IPS-20b (cell line): ENCODE results near the gene TRPM2.

Source experiments
- H3K27ac ChIP-seq: one replicate; pipeline ENCODE4 v1.5.1; 2013; ENCODE audit warnings: low read length
- H3K27me3 ChIP-seq: 2 replicates; pipeline ENCODE4 v1.6.1; 2013; ENCODE audit warnings: mild to moderate bottlenecking, low read length, inconsistent platforms; ENCODE audit not compliant: insufficient read depth
- H3K36me3 ChIP-seq: 2 replicates; pipeline ENCODE4 v1.6.1; 2013; ENCODE audit warnings: low read depth, mild to moderate bottlenecking, inconsistent platforms, low read length, moderate library complexity; ENCODE audit not compliant: insufficient read depth
- H3K4me1 ChIP-seq: 2 replicates; pipeline ENCODE4 v1.6.1; 2013; ENCODE audit warnings: mild to moderate bottlenecking, control low read depth, inconsistent platforms, low read length, moderate library complexity; ENCODE audit not compliant: insufficient read depth
- H3K4me3 ChIP-seq: 2 replicates; pipeline ENCODE4 v1.5.1; 2013; ENCODE audit warnings: mild to moderate bottlenecking, low read length, inconsistent platforms
- H3K9ac ChIP-seq: 2 replicates; pipeline ENCODE4 v1.6.1; 2013; ENCODE audit warnings: low read depth, mild to moderate bottlenecking, inconsistent platforms, low read length, moderate library complexity
- H3K9me3 ChIP-seq: 2 replicates; pipeline ENCODE4 v1.6.1; 2013; ENCODE audit warnings: mild to moderate bottlenecking, low read depth, low read length, inconsistent platforms; ENCODE audit not compliant: insufficient read depth

TRPM2 gene

DNA sequence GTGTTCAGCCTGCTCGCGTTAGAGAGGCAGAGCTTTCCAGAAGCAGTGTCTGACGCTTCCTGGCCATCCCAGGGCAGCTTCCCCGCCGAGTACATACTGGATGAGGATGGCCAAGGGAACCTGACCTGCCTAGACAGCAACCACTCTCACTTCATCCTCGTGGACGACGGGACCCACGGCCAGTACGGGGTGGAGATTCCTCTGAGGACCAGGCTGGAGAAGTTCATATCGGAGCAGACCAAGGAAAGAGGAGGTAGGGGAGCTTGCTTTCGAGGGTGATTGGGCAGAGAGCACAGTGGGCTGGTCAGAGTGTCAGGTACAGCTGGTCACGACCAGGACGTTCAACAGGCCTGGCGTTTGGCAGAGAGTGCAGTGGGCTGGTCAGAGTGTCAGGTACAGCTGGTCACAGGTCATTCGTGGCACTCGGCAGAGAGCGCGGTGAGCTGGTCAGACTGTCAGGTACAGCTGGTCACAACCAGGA lies 22.4 kb downstream of the TRPM2 start:
- Histone ChIP-seq H3K27ac (no peak overlapping the region), H3K27me3 (peaks cover 2% of the 10 kb centered on the region), H3K4me3 (no peak overlapping the region), H3K9me3 (peaks cover 7% of the 10 kb centered on the region; the same call in 1 of the 2 replicates), H3K9ac (no peak overlapping the region), H3K36me3 (no peaks in the 10 kb centered on the region), H3K4me1 (no peaks in the 10 kb centered on the region)

DNA sequence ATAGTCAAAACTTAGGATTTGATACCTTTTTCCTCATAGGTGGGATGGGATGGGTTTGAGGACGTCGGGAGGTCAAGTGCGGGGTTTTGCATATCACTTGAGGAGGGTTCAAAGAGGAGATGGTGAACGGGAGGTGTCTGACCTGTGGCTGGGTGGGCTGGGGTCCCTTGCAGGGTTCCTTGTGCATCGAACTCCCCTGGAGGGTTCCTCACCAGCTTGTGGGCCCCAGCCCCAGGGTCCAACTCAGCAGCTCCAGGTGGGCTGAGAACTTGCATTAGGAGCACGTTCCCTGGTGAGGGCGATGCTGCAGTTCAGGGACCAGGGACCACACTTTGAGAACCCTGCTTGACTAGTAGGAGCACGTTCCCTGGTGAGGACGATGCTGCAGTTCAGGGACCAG lies 23.2 kb downstream of the TRPM2 start:
- no peak overlapping the region for H3K9ac ChIP-seq
- H3K4me3 ChIP-seq: no peak overlapping the region

DNA sequence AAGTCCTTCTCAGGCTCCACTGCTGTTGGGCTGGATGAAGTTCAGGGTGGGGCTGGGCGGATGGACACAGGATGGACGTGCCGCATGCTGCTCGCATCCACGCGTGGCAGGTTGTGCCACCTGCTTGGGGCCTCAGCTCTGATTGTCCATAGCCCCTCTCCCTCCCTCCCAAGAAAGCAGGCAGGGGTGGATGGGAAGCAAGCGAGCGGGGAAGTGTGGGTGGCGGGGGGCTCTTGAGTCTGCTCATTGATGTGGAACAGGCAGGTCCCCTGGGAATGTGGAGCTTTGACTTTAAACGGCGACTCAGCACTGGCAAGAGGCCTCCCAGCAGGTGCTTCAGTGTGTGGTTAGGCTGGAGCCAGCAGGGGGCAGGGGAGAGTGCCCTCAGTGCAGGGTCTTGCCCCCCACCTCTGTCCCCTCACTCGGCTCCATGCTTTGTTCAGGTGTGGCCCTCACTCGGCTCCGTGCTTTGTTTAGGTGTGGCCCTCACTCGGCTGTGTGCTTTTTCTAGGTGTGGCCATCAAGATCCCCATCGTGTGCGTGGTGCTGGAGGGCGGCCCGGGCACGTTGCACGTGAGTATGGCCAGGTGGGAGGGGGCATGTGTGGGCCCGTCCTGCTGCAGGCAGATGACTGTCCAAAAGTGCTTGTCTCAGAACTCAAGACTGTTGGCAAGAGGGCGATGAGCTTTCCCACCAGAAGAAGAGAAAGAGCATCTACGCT lies 23.9 kb downstream of the TRPM2 start:
- Histone ChIP-seq H3K9me3 (peaks cover 7% of the 10 kb centered on the region; the same call in 1 of the 2 replicates), H3K4me1 (no peaks in the 10 kb centered on the region), H3K9ac (no peak overlapping the region), H3K36me3 (no peaks in the 10 kb centered on the region), H3K27me3 (no peaks in the 10 kb centered on the region), H3K27ac (no peak overlapping the region), H3K4me3 (no peak overlapping the region)

More for the DNA sequence above, 23.2 kb downstream of the TRPM2 start:
- Histone ChIP-seq H3K4me1 (no peaks in the 10 kb centered on the region), H3K9me3 (peaks cover 7% of the 10 kb centered on the region; the same call in 1 of the 2 replicates), H3K36me3 (no peaks in the 10 kb centered on the region), H3K27me3 (no peaks in the 10 kb centered on the region), H3K27ac (no peak overlapping the region)

DNA sequence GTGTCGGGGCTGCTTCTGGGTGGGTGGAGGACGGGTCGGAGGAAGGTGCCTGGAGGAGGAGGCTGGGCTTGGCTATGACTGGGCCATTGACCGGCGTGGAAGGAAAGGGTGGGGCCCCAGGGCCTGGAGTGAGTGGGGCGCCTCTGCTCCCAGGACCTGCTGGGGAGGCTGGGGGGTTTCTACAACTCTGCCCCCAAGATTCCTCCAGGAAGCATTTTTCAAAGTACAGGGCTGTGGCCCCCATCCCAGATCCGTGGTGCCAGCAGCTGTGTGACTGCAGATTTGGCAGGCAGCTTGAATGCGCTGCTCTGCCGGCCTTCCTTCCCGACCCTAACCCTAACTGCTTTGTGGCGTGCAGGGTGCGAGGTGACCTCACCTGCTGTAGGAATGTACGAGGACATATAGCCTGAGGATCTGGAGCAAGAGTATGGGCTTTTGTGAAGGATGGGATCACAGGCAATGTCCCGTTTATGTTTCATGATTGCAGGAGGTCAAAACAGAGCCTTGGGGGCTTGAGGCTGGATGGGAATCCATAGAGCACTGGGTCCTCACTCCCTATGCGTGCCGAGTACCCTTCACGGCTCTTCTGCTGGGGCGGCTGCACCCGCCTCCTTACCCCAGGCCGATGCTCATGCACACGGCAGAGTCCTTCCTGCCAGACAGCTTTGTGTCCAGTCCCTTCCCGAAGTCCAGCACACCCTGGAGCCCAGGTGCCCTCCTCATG lies 24.7 kb downstream of the TRPM2 start:
- H3K4me3 ChIP-seq: no peak overlapping the region
- peaks cover 7% of the 10 kb centered on the region; the same call in 1 of the 2 replicates for H3K9me3 ChIP-seq
- no peaks in the 10 kb centered on the region for H3K36me3 ChIP-seq
- H3K9ac ChIP-seq: no peak overlapping the region
- H3K4me1 ChIP-seq: no peaks in the 10 kb centered on the region
- no peaks in the 10 kb centered on the region for H3K27me3 ChIP-seq
- no peak overlapping the region for H3K27ac ChIP-seq

DNA sequence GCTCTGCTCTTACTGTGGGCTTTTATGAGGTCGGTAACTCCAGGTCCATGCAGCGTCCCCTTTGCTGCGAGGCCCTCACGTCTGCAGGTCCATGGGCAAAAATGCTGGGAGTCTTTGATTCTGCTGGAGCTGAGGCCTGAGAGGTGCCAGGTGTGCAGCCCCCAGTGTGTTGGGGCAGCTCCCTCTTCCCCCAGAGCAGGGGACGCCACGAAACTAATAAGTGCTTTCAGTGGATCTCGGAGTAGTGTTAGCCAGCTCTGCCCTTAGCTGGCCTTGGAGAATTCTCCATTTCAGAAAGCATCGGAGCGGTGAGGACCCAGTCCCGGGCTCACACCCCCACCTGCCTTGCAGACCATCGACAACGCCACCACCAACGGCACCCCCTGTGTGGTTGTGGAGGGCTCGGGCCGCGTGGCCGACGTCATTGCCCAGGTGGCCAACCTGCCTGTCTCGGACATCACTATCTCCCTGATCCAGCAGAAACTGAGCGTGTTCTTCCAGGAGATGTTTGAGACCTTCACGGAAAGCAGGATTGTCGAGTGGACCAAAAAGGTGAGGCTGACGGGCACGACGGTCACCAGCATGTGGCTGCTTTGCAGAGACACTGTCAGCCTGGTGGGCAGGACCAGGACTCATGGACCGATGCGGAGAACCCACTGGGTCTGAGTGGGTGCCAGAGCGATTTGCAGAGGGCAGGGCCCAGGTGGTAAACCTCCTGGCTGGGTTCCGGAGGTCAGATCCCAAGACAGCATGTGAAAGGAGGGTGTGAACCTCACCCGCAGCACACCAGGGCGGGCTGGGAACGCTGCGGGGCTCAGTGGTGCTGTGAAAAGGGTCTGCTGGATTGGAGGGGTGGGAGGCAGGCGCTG lies 25.5 kb downstream of the TRPM2 start:
- Histone ChIP-seq H3K4me1 (no peaks in the 10 kb centered on the region), H3K27me3 (no peaks in the 10 kb centered on the region), H3K36me3 (no peaks in the 10 kb centered on the region), H3K9me3 (peaks cover 7% of the 10 kb centered on the region; the same call in 1 of the 2 replicates), H3K9ac (no peak overlapping the region), H3K4me3 (no peak overlapping the region), H3K27ac (no peak overlapping the region)

DNA sequence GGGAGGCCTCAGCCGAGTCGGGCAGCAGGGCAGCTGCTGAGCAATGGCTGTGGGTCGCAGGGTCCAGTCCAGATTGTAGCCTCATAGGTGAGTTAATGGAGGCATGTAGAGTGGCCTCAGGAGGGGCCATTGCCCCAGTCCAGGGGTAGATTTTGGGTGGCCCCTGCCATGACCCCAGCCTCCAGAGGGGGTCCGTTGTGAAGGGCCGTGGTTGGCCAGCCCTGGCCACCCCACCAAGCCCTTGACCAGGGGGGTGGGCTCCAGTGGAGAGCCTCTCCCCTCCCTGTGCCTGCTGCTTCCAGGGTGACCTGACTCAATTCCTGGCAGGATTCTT lies 26.1 kb downstream of the TRPM2 start:
- no peaks in the 10 kb centered on the region for H3K36me3 ChIP-seq
- H3K4me3 ChIP-seq: no peak overlapping the region
- no peaks in the 10 kb centered on the region for H3K27me3 ChIP-seq
- H3K4me1 ChIP-seq: no peaks in the 10 kb centered on the region
- H3K9me3 ChIP-seq: peaks cover 8% of the 10 kb centered on the region; the same call in 1 of the 2 replicates
- H3K9ac ChIP-seq: no peak overlapping the region
- H3K27ac ChIP-seq: no peak overlapping the region

DNA sequence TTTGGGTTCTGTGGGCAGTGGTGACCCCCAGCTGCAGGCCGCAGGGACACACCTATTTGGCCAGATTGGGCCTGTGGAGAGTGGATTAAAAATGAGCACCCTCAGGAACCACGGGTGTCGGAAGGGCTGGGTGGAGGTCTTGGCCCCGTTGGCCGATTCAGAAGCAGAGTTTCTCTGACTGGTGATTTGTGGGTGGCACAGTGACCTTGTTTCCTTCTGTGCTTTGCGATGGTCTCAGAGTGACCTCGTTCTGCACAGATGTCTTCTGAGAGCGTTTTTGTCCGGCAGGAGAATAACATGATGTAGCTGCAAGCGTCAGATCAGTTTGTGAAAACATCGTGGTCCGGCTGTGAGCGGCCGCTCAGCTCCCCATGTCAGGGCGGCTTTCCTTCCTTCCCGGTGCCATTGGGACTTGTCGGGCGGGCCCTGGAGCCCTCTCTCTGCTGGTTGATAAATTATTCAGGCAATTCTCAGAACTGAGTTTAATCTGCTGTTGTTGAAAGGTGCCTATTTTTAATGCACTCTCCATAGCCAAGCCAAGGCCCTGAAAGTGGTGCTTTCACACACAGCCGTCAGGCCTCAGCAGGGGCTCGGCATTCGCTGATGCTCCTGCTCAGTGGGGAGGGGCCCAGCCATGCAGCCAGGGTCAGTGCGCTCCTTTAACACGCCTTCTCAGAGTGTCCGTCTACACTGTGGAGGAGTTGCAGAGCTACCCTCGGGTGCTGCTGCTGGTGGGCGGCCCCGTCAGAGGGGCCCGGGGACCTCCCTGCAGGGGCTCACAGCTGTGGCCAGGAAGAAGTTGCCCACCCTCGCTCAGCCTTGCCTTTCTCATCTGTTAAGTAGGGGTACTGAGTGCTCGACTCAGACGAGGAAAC lies 26.8 kb downstream of the TRPM2 start:
- H3K36me3 ChIP-seq: no peaks in the 10 kb centered on the region
- no peak overlapping the region for H3K27ac ChIP-seq
- no peaks in the 10 kb centered on the region for H3K27me3 ChIP-seq
- no peak overlapping the region for H3K9ac ChIP-seq
- H3K4me3 ChIP-seq: no peak overlapping the region
- no peaks in the 10 kb centered on the region for H3K4me1 ChIP-seq
- H3K9me3 ChIP-seq: peaks cover 6% of the 10 kb centered on the region; the same call in 1 of the 2 replicates

DNA sequence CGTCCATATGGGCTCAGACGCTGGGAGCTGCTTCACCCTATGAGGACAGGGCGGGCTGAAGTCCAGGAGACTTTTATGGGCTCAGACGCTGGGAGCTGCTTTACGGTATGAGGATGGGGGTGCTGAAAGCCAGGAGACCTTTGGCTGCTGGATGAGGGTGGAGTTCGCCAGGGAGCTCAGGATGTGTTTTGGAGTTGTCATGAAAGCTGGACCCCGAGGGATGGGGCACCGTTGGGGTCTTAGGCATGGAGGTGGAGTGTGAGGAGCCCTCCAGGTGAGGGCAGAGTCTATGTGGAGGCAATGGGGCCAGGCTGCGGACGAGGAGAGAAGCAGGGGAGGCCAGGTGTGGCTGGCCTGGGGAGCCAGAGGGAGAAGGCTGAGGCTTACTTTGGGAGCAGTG lies 27.5 kb downstream of the TRPM2 start:
- no peaks in the 10 kb centered on the region for H3K27me3 ChIP-seq
- peaks cover 13% of the 10 kb centered on the region; the same call in 1 of the 2 replicates for H3K9me3 ChIP-seq
- no peaks in the 10 kb centered on the region for H3K4me1 ChIP-seq
- no peak overlapping the region for H3K27ac ChIP-seq
- H3K36me3 ChIP-seq: no peaks in the 10 kb centered on the region
- no peak overlapping the region for H3K9ac ChIP-seq
- no peak overlapping the region for H3K4me3 ChIP-seq

DNA sequence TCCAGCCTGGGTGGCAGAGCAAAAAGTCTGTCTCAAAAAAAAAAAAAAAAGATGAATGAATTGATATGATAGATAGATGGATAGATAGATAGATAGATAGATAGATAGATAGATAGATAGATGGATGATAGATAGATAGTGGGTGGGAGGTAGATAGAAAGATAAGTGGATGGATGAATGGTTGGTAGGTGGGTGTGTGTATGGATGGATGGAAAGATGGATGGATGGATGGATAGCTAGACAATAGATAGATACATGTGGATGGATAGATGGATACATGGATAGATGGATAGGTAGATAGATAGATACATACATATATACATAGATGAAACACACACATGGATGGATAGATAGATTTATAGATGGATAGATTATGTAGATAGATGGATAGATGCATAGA lies 28.5 kb downstream of the TRPM2 start:
- Histone ChIP-seq H3K27ac (no peak overlapping the region), H3K4me3 (no peak overlapping the region), H3K9me3 (peaks cover 20% of the 10 kb centered on the region; the same call in 1 of the 2 replicates), H3K27me3 (no peaks in the 10 kb centered on the region), H3K4me1 (no peaks in the 10 kb centered on the region), H3K9ac (no peak overlapping the region), H3K36me3 (no peaks in the 10 kb centered on the region)

DNA sequence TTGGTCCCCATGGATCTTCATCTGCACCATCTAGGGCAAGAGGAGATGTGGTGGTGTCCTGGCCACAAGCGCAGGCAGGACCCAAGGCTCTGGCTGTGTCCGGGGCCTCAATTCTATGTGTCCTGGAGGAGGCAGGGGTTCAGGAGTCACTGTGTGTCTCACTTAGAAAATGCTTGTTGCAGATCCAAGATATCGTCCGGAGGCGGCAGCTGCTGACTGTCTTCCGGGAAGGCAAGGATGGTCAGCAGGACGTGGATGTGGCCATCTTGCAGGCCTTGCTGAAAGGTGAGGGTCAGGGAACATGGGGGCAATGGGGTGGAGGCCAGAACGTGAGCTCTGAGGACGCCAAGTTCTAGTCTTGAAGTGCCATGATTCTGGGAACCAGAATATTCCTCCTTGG lies 29.1 kb downstream of the TRPM2 start:
- Histone ChIP-seq H3K27ac (no peak overlapping the region), H3K4me1 (no peaks in the 10 kb centered on the region), H3K9ac (no peak overlapping the region), H3K9me3 (peaks cover 25% of the 10 kb centered on the region; the same call in 1 of the 2 replicates), H3K36me3 (no peaks in the 10 kb centered on the region), H3K27me3 (no peaks in the 10 kb centered on the region), H3K4me3 (no peak overlapping the region)

DNA sequence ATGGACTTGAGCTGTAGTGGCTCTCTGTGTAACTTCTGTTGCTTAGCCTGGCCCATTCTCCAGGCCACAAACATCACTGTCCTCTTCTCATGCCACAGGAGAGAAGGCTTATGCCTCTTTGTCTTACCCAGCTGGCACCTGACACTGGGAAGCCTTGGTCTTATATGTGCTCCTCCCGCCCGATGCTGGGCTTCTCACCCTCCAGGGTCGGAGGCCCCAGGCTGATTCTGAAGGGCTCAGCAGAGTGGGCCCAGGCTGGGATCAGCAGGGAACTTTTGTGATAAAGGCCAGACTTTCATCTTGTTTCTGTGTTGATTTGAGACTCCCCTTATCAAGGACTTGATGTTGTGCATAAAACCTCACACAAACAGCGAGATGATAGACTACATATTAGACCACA lies 29.8 kb downstream of the TRPM2 start:
- Histone ChIP-seq H3K4me3 (no peak overlapping the region), H3K9me3 (peaks cover 26% of the 10 kb centered on the region; the same call in 1 of the 2 replicates), H3K27me3 (no peaks in the 10 kb centered on the region), H3K9ac (no peak overlapping the region), H3K36me3 (no peaks in the 10 kb centered on the region), H3K4me1 (no peaks in the 10 kb centered on the region), H3K27ac (no peak overlapping the region)
